Keratinocyte (primary cell): Measurements from ENCODE around the gene CUX1. TPM values are rescaled to one million over a fixed set of nuclear protein-coding genes. Genes with fewer than 3 reads are reported as not detected.

Experiments
- DNase-seq: peaks from one replicate; pipeline ENCODE4 v3.0.0-alpha.2; 2011; ENCODE audit warnings: low read depth, missing footprints, low spot score
- FAIRE-seq: peaks from 2 replicates; lab custom pipeline; 2011; peaks lifted over from hg19 to GRCh38; lab: Jason Lieb, UNC
- H2AFZ ChIP-seq: 2 replicates; pipeline ENCODE4 v1.6.0; 2012; ENCODE audit warnings: low read length, control low read depth, inconsistent platforms; ENCODE audit not compliant: control insufficient read depth
- H3K27ac ChIP-seq: 2 replicates; pipeline ENCODE4 v1.5.1; 2011; ENCODE audit warnings: low read length; ENCODE audit not compliant: control insufficient read depth, insufficient read depth
- H3K27me3 ChIP-seq: 3 replicates; pipeline ENCODE4 v1.6.0; 2011; ENCODE audit warnings: low read length; ENCODE audit not compliant: control insufficient read depth, insufficient read depth; ENCODE audit errors: extremely low read depth
- H3K36me3 ChIP-seq, 2 experiments: 2 replicates in 1 of 2; 3 replicates in 1 of 2; pipeline ENCODE4 v1.5.1; 2011; ENCODE audit warnings: low read length in 2 of 2, mild to moderate bottlenecking in 1 of 2; ENCODE audit not compliant: control insufficient read depth in 2 of 2, insufficient read depth in 2 of 2; ENCODE audit errors: extremely low read depth in 1 of 2
- H3K4me1 ChIP-seq: 3 replicates; pipeline ENCODE4 v1.5.1; 2011; ENCODE audit warnings: low read length; ENCODE audit not compliant: control insufficient read depth, insufficient read depth; ENCODE audit errors: extremely low read depth
- H3K4me2 ChIP-seq: 3 replicates; pipeline ENCODE4 v1.6.0; 2011; ENCODE audit warnings: low read depth, low read length; ENCODE audit not compliant: control insufficient read depth, insufficient read depth; ENCODE audit errors: extremely low read depth
- H3K4me3 ChIP-seq, 3 experiments: fragments of 200-600 bp in 1 of 3; sonication (generic) in 1 of 3; 2 replicates in 2 of 3; 3 replicates in 1 of 3; pipeline ENCODE4 v1.5.1; 2011 to 2016; ENCODE audit warnings: low read length in 3 of 3, mild to moderate bottlenecking in 3 of 3, control low read depth in 2 of 3, inconsistent platforms in 1 of 3, low read depth in 1 of 3, mixed read lengths in 1 of 3, mixed run types in 1 of 3, moderate library complexity in 1 of 3; ENCODE audit not compliant: control insufficient read depth in 2 of 3, insufficient read depth in 2 of 3; ENCODE audit errors: extremely low read depth in 1 of 3
- H3K79me2 ChIP-seq: 2 replicates; pipeline ENCODE4 v1.6.0; 2012; ENCODE audit warnings: low read length; ENCODE audit not compliant: control insufficient read depth, insufficient read depth
- H3K9ac ChIP-seq: 3 replicates; pipeline ENCODE4 v1.6.0; 2011; ENCODE audit warnings: low read length; ENCODE audit not compliant: control insufficient read depth, insufficient read depth; ENCODE audit errors: extremely low read depth
- H3K9me1 ChIP-seq: 3 replicates; pipeline ENCODE4 v1.6.0; 2011; ENCODE audit warnings: low read length; ENCODE audit not compliant: control insufficient read depth, insufficient read depth; ENCODE audit errors: extremely low read depth
- H3K9me3 ChIP-seq: 2 replicates; pipeline ENCODE4 v1.5.1; 2012; ENCODE audit warnings: low read depth, low read length; ENCODE audit not compliant: control insufficient read depth
- H4K20me1 ChIP-seq: 3 replicates; pipeline ENCODE4 v1.6.0; 2011; ENCODE audit warnings: low read length; ENCODE audit not compliant: control insufficient read depth, insufficient read depth; ENCODE audit errors: extremely low read depth
- CTCF ChIP-seq, 3 experiments: IDR thresholded peaks in 1 of 3; conservative IDR thresholded peaks in 1 of 3; optimal IDR thresholded peaks in 1 of 3; 2 replicates in 2 of 3; 3 replicates in 1 of 3; pipeline versions ENCODE3 to v1.5.1; 2011; ENCODE audit warnings: low read length in 3 of 3, mild to moderate bottlenecking in 3 of 3, moderate library complexity in 2 of 3, control low read depth in 1 of 3, inconsistent platforms in 1 of 3; ENCODE audit not compliant: insufficient read depth in 2 of 3; ENCODE audit errors: extremely low read depth in 1 of 3
- EZH2 ChIP-seq: IDR thresholded peaks from one replicate; pipeline ENCODE4 v1.6.1; 2012; ENCODE audit warnings: inconsistent platforms, mild to moderate bottlenecking, low read length, moderate library complexity
- dilution Hi-C: fragments of 300-500 bp; cut with MboI; formaldehyde crosslinking; loops from one replicate; pipeline ENCODE4 v1.7.0; 2020; ENCODE audit warnings: low sequenced_read_pairs; ENCODE audit not compliant: extremely low pct_ligation_motif_present
- polyA plus RNA-seq, 5 experiments: library from polyadenylated mRNA; depleted of rRNA in 3 of 5; stranded (reverse) in 3 of 5; stranded (forward) in 1 of 5; unstranded in 1 of 5; fragments of >200 nt; gene quantifications; 1 replicate in 1 of 5; 2 replicates in 3 of 5; 3 replicates in 1 of 5; pipeline versions ENCODE4 v1.2.1 to v1.2.3, GENCODE V29; 2011 to 2012; ENCODE audit warnings: missing spikeins in 2 of 5, low read depth in 1 of 5, low replicate concordance in 1 of 5

CUX1 gene
- polyA plus RNA-seq, 1 donor (not counting 4 experiments of a cell fraction or from before 2014, with no cell fraction given): 18.3 TPM

- FAIRE-seq (no peak), DNase-seq (no peak)
- H3K4me3 ChIP-seq: peak overlapping the region; percentile 66 to 74 (median 72)
- no peaks in the 10 kb centered on the region for H3K9me1 ChIP-seq
- no peak overlapping the region for H2AFZ ChIP-seq
- no peaks in the 10 kb centered on the region for H3K36me3 ChIP-seq
- H3K4me2 ChIP-seq: peak overlapping the region; percentile 89
- H3K79me2 ChIP-seq: peaks cover 17% of the 10 kb centered on the region
- peak in 1 of 3 experiments; percentile 62 for TF ChIP-seq CTCF (optimal IDR thresholded peaks at IDR 0.05 in 1 of 3, IDR thresholded peaks at IDR 0.05 in 1 of 3, conservative IDR thresholded peaks at IDR 0.05 in 1 of 3; ENCODE audit: extremely low read depth in 1 of 3, insufficient read depth in 2 of 3, low read length in 3 of 3)
- no peak for TF ChIP-seq EZH2
- H3K9ac ChIP-seq: peak overlapping the region; percentile 71
- dilution Hi-C loops: no loop called here
- H4K20me1 ChIP-seq: no peaks in the 10 kb centered on the region
- H3K4me1 ChIP-seq: peaks cover 23% of the 10 kb centered on the region
- no peak overlapping the region for H3K27ac ChIP-seq
- H3K9me3 ChIP-seq: no peaks in the 10 kb centered on the region
- no peaks in the 10 kb centered on the region for H3K27me3 ChIP-seq
Observed at GRCh38 chr7:101816595-101817470, 593 bp upstream of the CUX1 start.

GRCh38 chr7:101818287-101819071 lies 1.1 kb downstream of the CUX1 start:
- H3K9ac ChIP-seq: no peak overlapping the region
- TF ChIP-seq EZH2 (no peak), CTCF (optimal IDR thresholded peaks at IDR 0.05 in 1 of 3, IDR thresholded peaks at IDR 0.05 in 1 of 3, conservative IDR thresholded peaks at IDR 0.05 in 1 of 3; ENCODE audit: extremely low read depth in 1 of 3, insufficient read depth in 2 of 3, low read length in 3 of 3) (no peak)
- no peak for DNase-seq
- H3K4me3 ChIP-seq: no peak overlapping the region
- H3K79me2 ChIP-seq: peaks cover 28% of the 10 kb centered on the region
- H3K27ac ChIP-seq: no peak overlapping the region
- no peaks in the 10 kb centered on the region for H3K9me1 ChIP-seq
- H3K27me3 ChIP-seq: no peaks in the 10 kb centered on the region
- peaks cover 23% of the 10 kb centered on the region for H3K4me1 ChIP-seq
- no peaks in the 10 kb centered on the region for H4K20me1 ChIP-seq
- H2AFZ ChIP-seq: no peak overlapping the region
- no peaks in the 10 kb centered on the region for H3K36me3 ChIP-seq
- dilution Hi-C loops: no loop called here
- peak overlapping the region; percentile 89 for H3K4me2 ChIP-seq
- no peak for FAIRE-seq
- H3K9me3 ChIP-seq: no peaks in the 10 kb centered on the region
